ENCODE measurements around the gene MCAM. TPM values are rescaled to one million over a fixed set of nuclear protein-coding genes. Genes with fewer than 3 reads are reported as not detected.

Gene MCAM
- total RNA-seq, 2 donors from 2014 or later: 4.7 to 5.2 TPM

DNA sequence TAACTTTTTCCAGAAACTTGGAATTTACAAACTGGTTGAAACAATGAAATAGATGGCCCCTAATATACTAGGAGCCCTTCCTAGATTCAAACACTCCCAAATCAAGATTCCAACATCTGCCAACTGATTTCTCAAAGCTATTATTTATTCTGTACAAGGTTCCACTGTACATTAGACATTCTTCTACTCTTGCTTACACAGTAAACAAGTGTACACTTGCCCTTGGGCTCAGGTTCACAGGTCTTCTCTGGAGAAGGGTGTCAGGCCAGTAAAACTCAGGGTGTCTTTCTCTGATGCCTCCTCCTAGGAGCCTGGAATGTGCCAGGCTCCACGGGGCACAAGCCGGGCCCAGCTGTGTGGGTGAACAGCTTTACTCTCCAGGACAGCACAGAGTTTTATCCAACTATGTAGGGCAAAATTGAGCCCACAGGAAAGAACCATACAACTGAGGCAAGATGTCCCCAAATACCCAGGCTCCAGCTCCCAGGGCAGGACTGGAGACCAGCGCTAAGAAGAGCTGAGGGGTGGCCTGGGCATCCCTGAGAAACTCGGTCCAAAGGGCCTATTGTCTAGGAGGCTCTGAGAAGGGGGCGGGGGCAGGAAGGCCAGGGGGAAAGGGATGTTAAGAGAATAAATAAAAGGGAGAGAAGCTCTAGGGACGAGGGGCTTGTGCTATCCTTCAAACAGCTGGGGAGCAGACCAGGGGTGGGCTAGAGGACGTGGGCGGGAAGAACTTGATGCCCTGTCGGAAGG is 38.3 kb upstream of the MCAM start:
- Mint-ChIP-seq H3K27ac (no peak overlapping the region), H3K27me3 (ENCODE audit: low read depth) (peaks cover 70% of the 10 kb centered on the region), H3K4me3 (peak overlapping the region in 1 of 2 donors; percentile 4), H3K9me3 (no peaks in the 10 kb centered on the region), H3K4me1 (ENCODE audit: low read depth) (peaks cover 21% of the 10 kb centered on the region), H3K36me3 (ENCODE audit: insufficient read depth in 2 of 2) (peaks cover 0 to 2% of the 10 kb centered on the region in 2 donors)
- DNase-seq (no peak), ATAC-seq (replicated peaks in 1 of 2) (no peak)

GRCh38 chr11:119352857-119353260 is 35.9 kb upstream of the MCAM start:
- peaks cover 0 to 2% of the 10 kb centered on the region in 2 donors for H3K36me3 Mint-ChIP-seq (ENCODE audit: insufficient read depth in 2 of 2)
- peaks cover 62% of the 10 kb centered on the region for H3K27me3 Mint-ChIP-seq (ENCODE audit: low read depth)
- no peaks in the 10 kb centered on the region for H3K9me3 Mint-ChIP-seq
- H3K4me1 Mint-ChIP-seq (ENCODE audit: low read depth): peaks cover 13% of the 10 kb centered on the region
- H3K4me3 Mint-ChIP-seq: no peak overlapping the region
- no peak for ATAC-seq (replicated peaks in 1 of 2)
- no peak for DNase-seq
- H3K27ac Mint-ChIP-seq: no peak overlapping the region

- Mint-ChIP-seq H3K4me1 (ENCODE audit: low read depth) (peaks cover 7% of the 10 kb centered on the region), H3K9me3 (no peaks in the 10 kb centered on the region), H3K4me3 (no peak overlapping the region), H3K27ac (peak overlapping the region; percentile 85), H3K36me3 (ENCODE audit: insufficient read depth in 2 of 2) (peaks cover 0 to 2% of the 10 kb centered on the region in 2 donors), H3K27me3 (ENCODE audit: low read depth) (peaks cover 60% of the 10 kb centered on the region)
- DNase-seq (no peak), ATAC-seq (replicated peaks in 1 of 2) (no peak)
Observed at GRCh38 chr11:119351232-119351631, 34.3 kb upstream of the MCAM start.

GRCh38 chr11:119350302-119350701 is 33.4 kb upstream of the MCAM start:
- DNase-seq (no peak), ATAC-seq (replicated peaks in 1 of 2) (no peak)
- no peak overlapping the region for H3K27ac Mint-ChIP-seq
- no peaks in the 10 kb centered on the region for H3K9me3 Mint-ChIP-seq
- H3K27me3 Mint-ChIP-seq (ENCODE audit: low read depth): peaks cover 55% of the 10 kb centered on the region
- H3K4me3 Mint-ChIP-seq: no peak overlapping the region
- H3K4me1 Mint-ChIP-seq (ENCODE audit: low read depth): peaks cover 4% of the 10 kb centered on the region
- H3K36me3 Mint-ChIP-seq (ENCODE audit: insufficient read depth in 2 of 2): peaks cover 0 to 2% of the 10 kb centered on the region in 2 donors

DNA sequence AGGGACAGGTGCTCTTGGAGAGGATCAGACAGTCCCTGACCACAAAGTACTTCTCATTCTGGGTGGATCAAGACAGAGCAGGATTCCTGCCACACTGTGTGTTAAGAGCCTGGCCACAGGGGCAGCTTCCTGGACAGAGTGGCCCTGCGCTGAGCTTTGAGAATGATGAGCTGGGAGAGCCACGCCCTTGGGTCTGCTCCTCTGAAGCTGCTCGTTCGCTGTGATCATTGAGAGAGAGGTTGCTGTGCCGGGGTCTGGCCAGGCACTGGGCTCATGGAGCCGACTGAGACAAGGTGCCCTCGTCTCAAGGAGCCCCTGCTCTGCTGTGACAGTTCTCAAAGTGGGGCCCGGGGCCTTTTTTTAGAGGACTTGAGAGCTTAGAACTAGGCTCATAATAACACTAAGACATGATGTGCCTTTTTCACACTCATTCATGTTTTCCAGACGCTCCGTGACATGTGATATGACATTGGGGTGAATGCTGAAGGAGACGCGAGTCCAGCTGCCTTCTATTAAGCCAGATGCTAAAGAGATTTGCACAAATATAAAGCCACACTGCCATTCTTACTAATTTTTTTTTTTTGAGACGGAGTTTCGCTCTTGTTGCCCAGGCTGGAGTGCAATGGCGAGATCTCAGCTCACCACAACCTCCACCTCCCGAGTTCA is 31.1 kb upstream of the MCAM start:
- Mint-ChIP-seq H3K4me3 (no peak overlapping the region), H3K36me3 (ENCODE audit: insufficient read depth in 2 of 2) (peaks cover 0 to 2% of the 10 kb centered on the region in 2 donors), H3K27me3 (ENCODE audit: low read depth) (peaks cover 42% of the 10 kb centered on the region), H3K9me3 (no peaks in the 10 kb centered on the region), H3K27ac (no peak overlapping the region), H3K4me1 (ENCODE audit: low read depth) (peaks cover 4% of the 10 kb centered on the region)
- DNase-seq: no peak
- ATAC-seq (replicated peaks in 1 of 2): no peak

- ATAC-seq (replicated peaks in 1 of 2) (no peak), DNase-seq (no peak)
Observed at GRCh38 chr11:119347242-119347641, 30.3 kb upstream of the MCAM start.

GRCh38 chr11:119346605-119347004 is 29.7 kb upstream of the MCAM start, which contains the start of gene MFRP:
MFRP (minus strand) TSS chr11:119346705; CDS start chr11:119346513, 192 bp downstream.
- H3K27me3 Mint-ChIP-seq (ENCODE audit: low read depth): peaks cover 40% of the 10 kb centered on the region
- H3K36me3 Mint-ChIP-seq (ENCODE audit: insufficient read depth in 2 of 2): peaks cover 0 to 2% of the 10 kb centered on the region in 2 donors
- no peak within 1 kb of the TSS for H3K4me3 Mint-ChIP-seq
- H3K9me3 Mint-ChIP-seq: no peaks in the 10 kb centered on the region
- DNase-seq: no peak
- no peak within 1 kb of the TSS for H3K27ac Mint-ChIP-seq
- H3K4me1 Mint-ChIP-seq (ENCODE audit: low read depth): peaks cover 4% of the 10 kb centered on the region
- no peak for ATAC-seq (replicated peaks in 1 of 2)

More at GRCh38 chr11:119347242-119347641, 30.3 kb upstream of the MCAM start:
- Mint-ChIP-seq H3K4me1 (ENCODE audit: low read depth) (peaks cover 4% of the 10 kb centered on the region), H3K4me3 (no peak overlapping the region), H3K9me3 (no peaks in the 10 kb centered on the region), H3K27ac (no peak overlapping the region), H3K36me3 (ENCODE audit: insufficient read depth in 2 of 2) (peaks cover 0 to 2% of the 10 kb centered on the region in 2 donors), H3K27me3 (ENCODE audit: low read depth) (peaks cover 40% of the 10 kb centered on the region)

DNA sequence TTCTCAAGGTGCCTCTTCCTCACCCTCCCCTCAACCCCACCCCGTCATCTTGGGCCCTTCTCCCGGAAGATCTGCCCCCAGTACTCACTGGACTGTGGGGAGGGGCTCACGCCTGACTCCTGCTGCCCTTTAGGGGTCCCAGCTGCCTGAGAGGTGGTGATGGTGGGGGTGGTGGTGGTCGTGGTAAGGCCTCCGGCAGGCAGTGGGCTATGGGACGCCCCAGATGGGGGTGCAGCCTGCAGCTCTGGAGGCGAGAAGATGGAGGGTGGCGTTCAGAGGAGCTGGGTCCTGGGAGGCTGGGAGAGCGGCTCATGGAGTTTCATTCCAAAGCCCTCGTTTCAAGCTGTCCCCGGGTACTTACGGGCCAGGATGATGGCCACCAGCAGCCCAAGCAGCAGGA is 28.8 kb upstream of the MCAM start:
- Mint-ChIP-seq H3K9me3 (no peaks in the 10 kb centered on the region), H3K4me3 (no peak overlapping the region), H3K27me3 (ENCODE audit: low read depth) (peaks cover 40% of the 10 kb centered on the region), H3K27ac (no peak overlapping the region), H3K36me3 (ENCODE audit: insufficient read depth in 2 of 2) (no peaks in the 10 kb centered on the region), H3K4me1 (ENCODE audit: low read depth) (peaks cover 11% of the 10 kb centered on the region)
- ATAC-seq (replicated peaks in 1 of 2): no peak
- no peak for DNase-seq

DNA sequence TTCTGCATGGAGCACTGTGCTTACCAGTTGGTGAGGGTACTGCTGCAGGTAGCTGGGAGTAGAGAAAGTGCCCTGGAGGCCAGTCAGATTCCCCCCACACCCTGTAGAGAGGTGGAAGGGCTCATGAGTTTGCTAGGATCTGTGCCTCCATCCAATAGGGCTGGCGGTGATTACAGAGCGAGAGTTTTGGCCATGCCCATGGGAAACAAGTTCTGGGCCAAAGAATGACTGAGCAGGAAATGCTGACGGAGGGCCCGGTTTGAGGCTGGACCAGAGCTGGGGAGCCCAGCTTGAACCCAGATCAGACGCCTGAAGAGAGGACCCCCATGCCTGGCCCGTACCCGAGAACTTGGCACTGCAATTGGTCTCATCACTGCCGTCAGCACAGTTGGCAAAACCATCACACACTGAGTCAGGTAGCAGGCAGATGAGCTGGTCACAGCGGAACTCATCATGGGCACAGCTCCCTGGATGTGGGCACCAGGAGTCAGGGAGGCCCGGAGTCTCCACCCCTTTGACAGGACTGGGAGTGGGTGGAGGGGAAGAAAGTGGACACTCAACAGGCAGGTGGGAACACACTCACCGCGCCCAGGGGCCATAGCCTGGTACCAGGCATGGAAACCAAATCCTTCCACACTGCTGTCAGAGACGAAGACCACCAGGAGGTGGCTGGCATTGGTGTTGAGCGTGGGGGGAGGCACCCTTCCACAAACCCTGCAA is 27.5 kb upstream of the MCAM start:
- Mint-ChIP-seq H3K4me1 (ENCODE audit: low read depth) (peaks cover 8% of the 10 kb centered on the region), H3K27me3 (ENCODE audit: low read depth) (peaks cover 41% of the 10 kb centered on the region), H3K4me3 (no peak overlapping the region), H3K27ac (no peak overlapping the region), H3K36me3 (ENCODE audit: insufficient read depth in 2 of 2) (no peaks in the 10 kb centered on the region), H3K9me3 (no peaks in the 10 kb centered on the region)
- ATAC-seq (replicated peaks in 1 of 2) (no peak), DNase-seq (no peak)

GRCh38 chr11:119343726-119344125 is 26.8 kb upstream of the MCAM start:
- H3K9me3 Mint-ChIP-seq: no peaks in the 10 kb centered on the region
- H3K36me3 Mint-ChIP-seq (ENCODE audit: insufficient read depth in 2 of 2): peaks cover 0 to 2% of the 10 kb centered on the region in 2 donors
- H3K4me3 Mint-ChIP-seq: no peak overlapping the region
- H3K27ac Mint-ChIP-seq: no peak overlapping the region
- peaks cover 46% of the 10 kb centered on the region for H3K27me3 Mint-ChIP-seq (ENCODE audit: low read depth)
- DNase-seq: no peak
- no peak for ATAC-seq (replicated peaks in 1 of 2)
- peaks cover 15% of the 10 kb centered on the region for H3K4me1 Mint-ChIP-seq (ENCODE audit: low read depth)

DNA sequence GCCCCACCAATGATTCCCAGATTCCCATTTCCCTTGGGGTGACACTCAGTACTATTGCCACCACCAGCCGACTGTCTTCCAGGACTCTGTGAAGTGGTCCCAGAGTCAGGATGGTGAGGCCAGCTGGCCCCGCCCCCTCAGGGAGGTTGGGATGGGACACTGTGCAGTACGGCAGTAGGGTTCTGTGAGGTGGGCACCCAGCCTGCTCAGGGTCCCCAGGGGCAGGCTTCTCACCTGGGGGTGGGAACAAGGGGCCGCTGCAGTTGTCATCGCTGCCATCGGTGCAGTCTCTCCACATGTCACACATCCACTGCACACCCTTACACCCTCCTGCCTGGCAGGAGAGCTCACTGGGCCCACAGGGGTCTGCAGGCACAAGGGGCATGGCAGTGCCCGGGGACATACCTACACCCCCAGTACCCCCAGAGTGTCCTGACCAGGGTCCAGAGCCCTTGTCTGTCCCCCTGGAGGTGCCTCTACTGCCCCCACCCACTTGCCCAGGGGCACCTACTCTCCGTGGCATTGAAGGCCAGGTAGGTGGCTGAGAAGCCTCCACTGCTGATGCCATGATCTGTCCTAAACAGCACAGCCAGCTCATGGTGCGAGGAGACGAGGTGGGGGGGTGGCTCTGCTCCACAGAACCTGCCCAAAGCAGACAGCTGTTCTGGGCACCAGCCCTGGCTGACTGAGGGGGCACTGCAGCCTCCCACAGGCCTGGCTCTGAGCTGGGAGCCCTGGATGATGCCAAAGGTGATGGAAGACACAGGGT is 25.6 kb upstream of the MCAM start:
- Mint-ChIP-seq H3K36me3 (ENCODE audit: insufficient read depth in 2 of 2) (peaks cover 0 to 2% of the 10 kb centered on the region in 2 donors), H3K4me1 (ENCODE audit: low read depth) (peaks cover 27% of the 10 kb centered on the region), H3K9me3 (no peaks in the 10 kb centered on the region), H3K27ac (no peak overlapping the region), H3K27me3 (ENCODE audit: low read depth) (peaks cover 42% of the 10 kb centered on the region), H3K4me3 (no peak overlapping the region)
- no peak for DNase-seq
- ATAC-seq (replicated peaks in 1 of 2): no peak

GRCh38 chr11:119342023-119342300 is 25.0 kb upstream of the MCAM start:
- Mint-ChIP-seq H3K27ac (no peak overlapping the region), H3K9me3 (no peaks in the 10 kb centered on the region), H3K4me3 (no peak overlapping the region), H3K4me1 (ENCODE audit: low read depth) (peaks cover 33% of the 10 kb centered on the region), H3K27me3 (ENCODE audit: low read depth) (peaks cover 36% of the 10 kb centered on the region), H3K36me3 (ENCODE audit: insufficient read depth in 2 of 2) (peaks cover 0 to 2% of the 10 kb centered on the region in 2 donors)
- ATAC-seq (replicated peaks in 1 of 2): no peak
- no peak for DNase-seq

Data from activated T-cell treated with anti-CD3 and anti-CD28 coated beads, Interleukin-2, amount 50 U/mL, for 72 hours (primary cell).